ENCODE measurements around the gene BCL2.

The BCL2 gene

DNA sequence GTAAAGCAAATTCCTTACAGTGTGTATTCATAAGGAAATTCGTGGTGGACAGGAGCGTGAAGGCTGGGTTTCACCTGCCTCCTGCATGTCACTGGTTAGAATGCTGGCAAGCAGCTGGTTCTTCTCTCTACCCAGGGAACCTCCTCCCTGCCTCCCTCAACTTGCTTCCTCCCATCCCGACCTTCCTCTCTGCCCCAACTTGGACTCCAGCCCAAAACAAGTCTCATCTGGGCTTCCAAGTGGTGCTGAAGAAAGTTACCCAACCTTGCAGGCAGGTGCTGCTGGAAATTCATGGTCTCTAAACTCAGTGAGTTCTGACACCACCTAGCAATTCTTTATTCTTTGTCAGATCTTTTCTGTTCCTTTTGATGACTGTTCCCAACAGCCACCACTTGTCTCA is 184.5 kb downstream of the BCL2 start:
- DNase-seq, result no peak

DNA sequence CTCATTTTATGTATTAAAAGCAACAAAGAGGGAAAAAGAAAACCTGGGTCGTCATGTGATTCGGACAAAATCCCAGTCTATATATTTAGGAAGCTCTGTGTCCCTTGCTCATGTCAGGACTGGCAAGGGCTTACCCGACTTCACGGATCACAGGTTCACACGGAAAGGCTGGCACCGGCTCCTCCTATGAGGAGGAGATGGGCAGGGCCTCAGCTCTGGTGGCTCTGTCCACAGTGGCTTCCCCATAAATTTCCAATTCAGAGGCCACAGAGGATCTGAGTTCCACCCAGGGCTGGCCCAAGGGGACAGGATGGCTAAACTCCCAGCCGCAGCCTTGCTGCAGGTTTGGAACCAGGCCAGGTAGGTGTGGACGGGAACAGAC is 186.8 kb downstream of the BCL2 start:
- DNase-seq, result no peak

DNA sequence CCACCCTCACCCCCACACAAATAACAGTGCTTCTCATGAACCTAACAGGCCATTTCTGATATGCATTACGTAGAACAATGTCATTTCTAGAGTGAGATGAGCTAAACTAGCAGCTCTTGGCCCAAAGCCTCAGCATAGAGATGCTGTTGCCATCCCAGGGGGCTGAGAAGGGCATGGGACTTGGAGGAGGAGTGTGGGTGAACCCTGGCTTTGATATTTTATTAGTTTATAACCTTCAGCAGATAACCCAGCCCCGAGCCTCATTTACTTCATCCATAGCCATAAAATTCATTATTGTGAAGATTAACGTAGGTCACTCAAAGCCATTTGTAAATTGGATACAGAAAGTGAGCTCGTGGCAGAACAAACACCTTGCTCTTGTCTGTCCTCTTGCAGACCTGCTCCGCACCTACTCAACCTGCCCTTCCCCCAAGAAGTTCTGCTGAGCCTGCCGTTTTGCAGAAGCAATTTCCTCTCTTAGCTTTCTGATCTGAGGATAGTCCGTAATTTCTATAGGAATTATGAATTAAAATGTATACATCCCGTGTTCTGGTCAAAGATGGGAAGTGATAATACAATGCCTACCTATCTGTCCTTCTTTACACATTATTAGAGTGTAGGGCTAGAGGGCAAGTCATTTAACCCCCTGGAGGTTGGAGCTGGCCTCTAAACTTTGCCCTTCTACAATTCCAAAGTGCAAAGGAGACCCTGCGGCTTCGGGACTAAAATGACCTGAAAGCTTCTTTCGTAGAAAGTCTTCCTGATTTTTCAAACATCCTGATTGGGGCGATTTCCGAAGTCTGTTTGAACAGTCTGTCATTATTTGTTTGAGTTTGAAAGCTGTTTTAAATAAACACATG is 187.4 kb downstream of the BCL2 start:
- no peak for DNase-seq

DNA sequence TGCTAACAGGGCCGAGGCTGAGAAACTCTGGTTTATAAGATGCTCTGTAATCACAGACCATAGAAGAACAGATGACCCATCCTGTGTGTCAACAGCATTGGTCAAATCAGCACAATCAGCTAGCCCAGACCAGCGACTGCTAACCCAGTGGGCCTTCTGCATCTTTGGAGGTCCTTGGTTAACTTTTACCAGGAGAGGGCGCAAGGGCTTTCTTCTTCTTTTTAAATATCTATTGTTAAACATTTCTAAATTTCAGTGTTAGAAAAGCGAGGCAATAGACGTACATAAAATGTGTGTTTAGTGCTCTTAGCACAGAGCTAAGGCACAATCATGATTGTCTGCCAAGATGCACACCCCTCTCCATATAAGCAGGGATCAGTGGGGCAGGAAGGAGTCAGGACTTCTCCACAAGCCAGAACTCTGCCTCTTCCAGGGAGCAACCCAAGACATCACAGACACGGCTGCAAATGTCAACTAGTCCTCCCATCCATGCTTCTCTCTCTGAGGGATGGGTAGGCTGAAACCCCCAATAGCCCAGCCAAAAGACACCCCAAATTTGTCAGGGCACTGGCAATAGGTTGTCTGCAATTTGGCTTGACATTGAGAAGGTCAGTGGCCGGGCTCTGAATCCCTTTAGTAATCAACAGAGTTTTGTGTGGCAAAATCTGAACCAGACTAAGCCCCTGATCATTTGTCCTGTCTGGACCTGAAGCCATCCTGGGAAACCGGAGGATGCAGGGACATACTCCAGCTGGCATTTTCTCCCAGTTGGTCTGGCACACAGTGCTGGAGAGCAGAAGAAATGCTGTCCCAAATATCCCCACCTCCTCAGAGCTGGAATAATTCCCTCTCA is 188.2 kb downstream of the BCL2 start:
- no peak for DNase-seq

DNA sequence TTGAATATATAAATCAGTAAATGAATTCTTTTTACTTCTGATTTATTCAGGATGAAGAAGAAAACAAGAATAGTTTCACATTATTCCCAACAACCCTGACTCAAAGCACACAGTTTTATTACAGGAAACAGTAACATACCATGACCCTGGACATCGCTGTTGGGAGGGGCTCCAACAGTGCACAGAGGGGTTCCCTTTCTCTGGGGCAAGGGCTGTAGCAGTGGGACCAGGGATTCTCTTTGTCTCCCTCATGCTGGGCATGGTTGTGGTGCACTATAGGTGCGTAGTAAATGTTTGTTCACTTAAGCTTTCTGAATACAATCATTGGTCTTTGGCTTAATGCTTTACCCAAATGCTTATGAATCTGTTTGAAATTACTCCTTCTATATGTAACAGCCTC is 189.4 kb downstream of the BCL2 start:
- no peak for DNase-seq

DNA sequence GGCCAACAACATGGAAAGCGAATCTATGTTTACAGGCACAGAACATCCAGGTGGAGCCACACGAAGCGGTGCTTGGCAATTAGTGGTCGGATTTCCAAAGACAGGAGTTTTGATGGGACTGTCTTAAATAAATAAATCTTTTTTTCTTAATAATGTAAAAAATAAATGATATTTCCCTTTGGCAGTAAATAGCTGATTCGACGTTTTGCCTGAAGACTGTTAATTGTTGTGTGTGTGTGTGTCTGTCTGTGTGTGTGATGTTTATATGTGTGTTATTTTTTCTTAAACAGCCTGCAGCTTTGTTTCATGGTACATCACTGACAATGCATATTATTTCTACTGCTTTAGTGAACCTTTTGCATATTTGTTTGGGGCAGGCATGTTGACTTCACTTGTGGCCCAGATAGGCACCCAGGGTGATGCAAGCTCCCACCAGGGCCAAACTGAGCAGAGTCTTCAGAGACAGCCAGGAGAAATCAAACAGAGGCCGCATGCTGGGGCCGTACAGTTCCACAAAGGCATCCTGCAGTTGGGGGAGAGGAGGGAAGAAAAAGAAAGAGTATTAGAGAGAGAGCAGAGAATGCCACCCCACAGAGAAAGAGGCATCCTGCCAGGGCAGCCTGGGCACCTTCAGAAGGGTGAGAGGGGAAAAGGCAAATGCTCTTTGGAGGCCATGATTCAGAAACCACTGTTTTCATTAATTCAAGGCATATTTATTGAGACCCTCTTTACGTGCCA is 191.2 kb downstream of the BCL2 start:
- DNase-seq, result no peak

DNA sequence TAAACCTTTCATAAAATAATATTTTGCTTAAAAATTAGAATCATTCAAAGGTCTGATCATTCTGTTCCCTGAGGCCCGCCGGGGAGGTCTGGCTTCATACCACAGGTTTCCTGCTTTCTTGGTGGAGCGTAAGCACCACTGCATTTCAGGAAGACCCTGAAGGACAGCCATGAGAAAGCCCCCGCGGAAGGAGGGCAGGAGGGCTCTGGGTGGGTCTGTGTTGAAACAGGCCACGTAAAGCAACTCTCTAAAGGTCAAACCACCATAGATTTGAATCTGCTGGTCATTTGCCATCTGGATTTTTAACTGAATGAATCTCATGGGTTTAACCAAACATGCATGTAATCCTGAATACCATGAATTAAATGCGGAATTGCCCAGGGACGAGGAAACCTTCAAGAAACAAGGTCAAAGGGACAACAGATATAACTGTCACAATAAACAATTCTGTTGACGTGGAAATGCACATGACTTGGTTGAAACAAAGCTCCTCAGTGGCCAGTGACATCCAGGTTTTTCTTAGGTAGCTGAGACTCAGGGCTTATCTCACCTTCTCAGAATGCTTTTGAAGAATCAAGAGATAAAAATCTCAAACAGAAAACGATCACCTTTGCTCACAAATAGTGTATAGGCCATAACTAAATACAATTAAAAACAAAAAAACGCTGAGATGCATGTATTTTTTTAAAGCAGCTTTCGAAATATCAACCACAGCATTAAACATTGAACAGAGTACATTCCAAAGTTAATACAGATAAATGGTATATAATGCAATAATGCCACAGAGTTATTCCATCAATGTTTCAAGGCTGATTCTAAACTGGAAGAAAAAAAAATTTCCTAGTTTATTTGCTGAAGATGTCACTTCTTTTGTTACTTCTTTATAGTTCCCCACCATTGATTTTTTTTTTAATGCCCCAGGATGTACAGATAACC is 193.2 kb downstream of the BCL2 start:
- DNase-seq, result no peak

DNA sequence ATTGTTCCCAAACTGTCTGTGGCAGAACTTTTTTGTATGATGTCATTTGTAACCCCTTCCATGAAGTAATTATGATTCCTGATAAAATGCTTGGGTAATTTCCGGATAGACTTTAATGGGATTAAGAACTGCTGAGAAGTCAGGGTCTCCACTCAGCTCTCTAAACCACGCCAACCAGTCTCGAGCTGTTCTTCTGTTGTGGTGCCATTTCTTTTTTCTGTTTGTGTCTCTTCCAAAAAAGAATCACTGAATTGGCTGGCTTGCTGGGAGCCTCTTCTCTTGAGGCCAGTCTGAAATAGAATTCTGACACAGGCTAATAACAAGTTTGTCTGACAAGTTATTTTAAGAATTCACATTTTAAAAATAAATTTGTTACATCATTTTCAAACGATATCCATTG is 198.9 kb downstream of the BCL2 start:
- DNase-seq, result no peak

DNA sequence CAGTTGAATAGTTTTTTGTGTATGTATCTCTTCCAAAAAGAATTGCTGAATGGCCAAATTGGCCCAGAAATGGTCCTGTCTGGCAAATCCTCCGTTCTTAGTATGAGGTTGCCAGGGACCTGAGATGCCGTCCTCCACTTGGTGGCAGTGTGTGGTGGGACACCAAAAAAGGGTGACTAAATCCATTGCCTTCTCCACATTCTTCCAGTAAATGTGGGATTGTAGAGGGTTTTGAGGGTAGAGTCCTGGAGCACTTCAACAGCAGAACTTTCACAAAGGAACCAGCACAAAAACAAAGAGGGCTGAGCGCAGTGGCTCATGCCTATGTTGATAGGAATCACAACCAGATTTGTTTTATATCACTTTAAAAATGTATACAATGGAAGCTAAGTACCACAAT is 199.9 kb downstream of the BCL2 start:
- no peak for DNase-seq

DNA sequence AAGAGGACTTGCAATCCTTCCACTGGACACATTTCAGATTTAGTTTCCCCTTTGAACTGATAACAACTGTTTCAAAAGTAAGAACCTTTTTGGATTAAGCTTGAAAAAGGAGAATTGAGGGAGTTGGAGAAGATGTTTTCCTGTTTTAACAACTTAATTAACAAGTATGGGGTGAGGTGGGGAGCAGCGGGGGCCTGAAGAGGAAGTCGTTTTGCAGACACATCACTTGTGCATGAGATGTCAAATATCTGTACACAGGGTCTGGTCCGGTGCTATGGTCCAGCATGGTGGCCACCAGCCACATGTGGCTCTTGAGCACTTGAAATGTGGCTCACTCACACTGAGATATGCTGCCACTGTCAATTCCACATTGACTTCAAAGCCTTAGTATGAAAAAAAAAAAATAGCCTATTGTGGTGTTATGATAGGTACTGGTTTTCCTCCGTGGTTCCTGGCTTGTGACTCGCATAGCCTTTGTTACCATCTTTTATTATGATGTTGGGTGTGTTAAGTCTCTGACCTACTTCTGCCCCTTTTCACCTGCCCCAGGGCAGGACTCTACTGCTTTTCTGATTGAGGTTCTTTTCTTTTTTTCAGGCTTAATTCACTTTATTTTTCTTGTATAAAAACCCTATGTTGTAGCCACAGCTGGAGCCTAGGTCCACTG is 205.5 kb downstream of the BCL2 start:
- DNase-seq, result no peak

DNA sequence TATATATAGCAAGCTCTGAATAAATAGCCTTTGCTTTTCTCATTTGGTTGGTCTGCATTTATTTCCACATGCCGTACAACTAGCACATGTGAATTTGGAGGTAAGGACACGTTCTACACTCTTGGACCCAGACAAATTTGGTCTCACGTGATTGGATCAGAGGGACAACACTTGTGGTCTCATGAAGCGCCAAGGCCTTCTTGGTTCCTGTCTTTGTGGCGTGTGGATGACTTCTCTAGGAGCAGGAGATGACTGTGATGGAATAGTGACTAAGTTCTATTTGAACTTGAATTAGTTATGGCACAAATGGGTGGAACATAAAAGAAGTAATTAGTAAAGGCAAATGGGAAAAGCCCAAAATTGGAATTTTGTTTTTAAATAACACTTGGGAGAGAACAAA is 206.9 kb downstream of the BCL2 start:
- no peak for DNase-seq

DNA sequence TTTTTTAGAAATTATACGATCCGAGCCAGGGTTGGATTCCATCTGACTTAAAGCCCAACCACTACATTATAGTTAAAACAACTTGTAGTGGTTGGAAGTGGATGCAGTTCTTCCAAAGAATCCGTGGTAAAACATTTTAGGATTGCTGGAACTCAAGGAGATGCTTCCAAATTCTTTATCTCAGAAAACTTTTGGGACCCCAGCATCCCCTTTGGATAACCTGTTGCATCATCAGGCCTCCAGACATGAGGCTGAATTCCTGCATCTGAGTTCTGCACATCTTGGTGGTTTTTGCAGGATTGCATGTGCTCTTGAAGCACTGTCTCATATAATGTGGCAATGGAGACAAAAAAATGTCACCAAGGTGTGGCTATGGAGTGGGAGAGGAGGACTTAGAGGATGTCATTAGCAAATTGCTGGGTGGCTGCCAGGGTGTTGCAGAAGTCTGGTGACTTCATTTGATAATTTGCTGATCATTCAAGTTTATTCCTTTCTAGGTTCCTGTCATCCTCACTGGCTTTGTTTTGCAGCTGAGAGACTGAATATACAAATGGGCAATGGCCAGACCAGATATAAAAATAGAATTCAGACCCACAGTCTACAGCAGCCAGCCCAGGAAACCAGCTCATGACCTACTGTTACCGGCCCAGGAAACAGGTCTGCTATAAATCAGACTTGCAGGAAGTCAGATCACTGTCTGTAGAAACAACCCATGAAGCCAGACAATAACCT is 207.7 kb downstream of the BCL2 start:
- DNase-seq, result no peak

DNA sequence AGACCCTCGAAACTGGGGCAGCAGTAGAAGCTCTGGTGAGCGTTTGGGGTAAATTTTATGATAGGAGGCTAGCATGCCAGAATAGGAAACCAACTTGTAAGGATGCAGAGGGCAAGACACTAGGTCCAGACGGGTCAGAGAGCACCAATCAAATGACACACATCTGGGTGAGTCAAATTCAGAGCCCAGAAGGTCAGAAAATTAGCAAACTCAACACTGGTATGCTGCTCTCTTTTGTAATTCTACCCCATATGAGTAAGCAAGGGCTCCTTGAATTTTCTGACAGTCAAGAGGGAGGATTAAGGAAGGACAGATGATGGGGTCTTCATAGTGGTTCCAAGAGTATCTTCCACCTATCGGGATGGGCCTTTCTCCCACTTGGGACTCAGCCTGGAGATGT is 209.8 kb downstream of the BCL2 start:
- DNase-seq, result no peak

DNA sequence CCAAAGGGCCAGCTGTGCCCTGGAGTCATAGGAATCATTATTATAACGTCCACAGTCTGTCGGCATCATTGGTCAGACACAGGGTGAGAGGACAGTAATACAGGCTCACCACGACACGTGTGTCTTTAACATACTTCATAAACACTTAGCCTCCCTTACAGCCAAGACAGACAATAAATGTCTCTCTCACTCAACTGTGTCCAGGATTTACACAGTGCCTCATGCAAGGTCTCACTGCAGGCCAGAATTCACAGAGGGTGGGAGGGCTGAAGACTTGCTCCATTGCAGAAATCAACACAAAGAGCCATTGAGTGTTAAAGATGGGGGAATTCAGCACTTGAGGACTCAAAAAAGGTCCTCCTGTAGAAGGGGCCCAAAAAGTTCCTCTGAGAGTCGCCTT is 210.5 kb downstream of the BCL2 start:
- no peak for DNase-seq

DNA sequence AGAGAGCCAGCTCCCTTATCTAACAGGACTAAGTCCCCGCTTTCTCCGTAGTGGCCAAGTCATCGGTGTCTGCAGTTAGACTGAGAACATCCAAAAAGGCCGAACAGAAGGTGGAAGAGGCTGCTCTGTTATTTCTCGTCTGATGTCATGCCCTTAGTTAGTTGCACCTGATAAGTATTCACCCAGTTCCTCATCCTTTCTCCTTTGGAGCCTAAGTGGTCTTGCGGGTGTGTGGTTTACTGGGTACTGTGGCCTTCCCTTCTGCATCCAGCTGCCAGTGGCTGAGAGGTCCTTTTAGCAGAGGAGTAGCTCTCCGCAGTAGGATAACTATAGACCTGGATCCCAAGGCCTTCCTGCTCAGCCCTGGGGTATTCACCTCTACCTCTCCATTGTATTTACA is 211.6 kb downstream of the BCL2 start:
- no peak for DNase-seq

DNA sequence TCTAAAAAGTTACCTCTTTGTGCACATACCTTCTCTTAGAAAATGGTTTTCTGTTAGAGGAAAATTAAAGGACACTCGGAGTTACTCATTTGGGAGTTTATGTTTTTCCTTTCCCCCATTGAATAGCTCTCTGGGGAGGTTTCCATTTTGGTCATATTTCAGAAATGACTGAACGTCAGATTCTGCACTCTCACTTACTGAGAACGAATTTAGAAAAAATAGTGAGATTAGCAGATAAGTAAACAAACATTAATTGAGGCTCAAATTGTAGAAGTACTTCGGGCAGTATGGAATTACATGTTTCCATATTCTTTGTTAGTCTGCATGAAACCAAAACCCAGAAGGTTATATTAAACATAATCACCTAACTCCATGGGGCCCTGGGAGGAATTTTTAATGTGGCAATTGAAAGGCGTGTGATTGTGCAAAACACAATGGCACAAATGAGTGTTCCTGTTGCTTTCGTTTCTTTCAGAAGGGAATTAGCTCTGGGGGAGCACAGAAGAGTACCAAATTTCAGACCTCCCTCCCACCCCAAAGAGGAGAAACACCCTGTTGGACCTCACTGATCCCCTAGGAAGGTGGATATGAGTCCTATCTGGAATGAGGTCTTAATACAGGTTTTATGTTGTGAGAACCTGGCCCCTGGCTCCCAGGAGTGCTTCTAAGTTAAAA is 212.3 kb downstream of the BCL2 start:
- DNase-seq, result no peak

DNA sequence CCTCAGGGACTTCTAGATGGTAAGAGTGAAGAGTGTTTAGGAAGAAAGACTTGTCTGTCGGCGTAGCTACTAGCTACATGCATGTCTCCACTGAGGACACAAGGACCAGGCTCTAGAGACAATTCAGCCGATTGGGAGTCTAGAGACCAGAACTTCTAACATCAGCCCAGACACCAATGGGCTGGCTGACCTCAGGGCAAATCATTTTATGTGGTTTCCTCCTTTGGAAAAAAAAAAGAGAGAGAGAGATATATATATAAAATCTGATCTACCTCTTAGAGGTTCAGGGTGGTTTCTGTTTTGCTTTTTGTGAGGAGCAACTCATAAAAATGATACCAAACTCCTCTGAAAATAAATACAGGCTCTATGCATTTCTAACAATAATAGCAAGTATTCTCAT is 212.8 kb downstream of the BCL2 start:
- DNase-seq, result no peak

DNA sequence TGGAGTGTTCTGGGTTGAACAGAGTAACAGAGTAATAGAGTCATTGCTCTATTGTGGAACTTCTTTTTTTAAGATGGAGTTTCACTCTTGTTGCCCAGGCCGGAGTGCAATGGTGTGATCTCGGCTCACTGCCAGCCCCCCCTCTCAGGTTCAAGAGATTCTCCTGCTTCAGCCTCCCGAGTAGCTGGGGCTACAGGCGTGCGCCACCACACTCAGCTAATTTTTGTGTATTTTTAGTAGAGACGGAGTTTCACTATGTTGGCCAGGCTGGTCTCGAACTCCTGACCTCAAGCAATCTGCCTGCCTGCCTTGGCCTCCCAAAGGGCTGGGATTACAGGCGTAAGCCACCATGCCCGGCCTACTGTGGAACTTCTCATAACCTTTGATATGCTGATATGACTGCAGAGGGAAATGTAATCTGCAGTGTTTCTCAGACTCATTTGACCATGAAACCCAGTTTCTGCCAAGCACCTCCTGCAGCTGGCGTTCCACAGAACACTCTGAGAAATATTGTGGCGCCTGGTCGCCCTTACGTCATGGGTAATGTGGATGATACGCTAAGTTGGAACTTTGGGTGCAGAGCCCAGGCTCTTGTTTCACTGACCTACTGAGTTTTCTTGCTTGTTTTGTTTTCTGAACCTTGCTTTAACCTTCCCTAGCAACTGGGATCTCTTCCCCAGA is 213.8 kb downstream of the BCL2 start:
- no peak for DNase-seq

DNA sequence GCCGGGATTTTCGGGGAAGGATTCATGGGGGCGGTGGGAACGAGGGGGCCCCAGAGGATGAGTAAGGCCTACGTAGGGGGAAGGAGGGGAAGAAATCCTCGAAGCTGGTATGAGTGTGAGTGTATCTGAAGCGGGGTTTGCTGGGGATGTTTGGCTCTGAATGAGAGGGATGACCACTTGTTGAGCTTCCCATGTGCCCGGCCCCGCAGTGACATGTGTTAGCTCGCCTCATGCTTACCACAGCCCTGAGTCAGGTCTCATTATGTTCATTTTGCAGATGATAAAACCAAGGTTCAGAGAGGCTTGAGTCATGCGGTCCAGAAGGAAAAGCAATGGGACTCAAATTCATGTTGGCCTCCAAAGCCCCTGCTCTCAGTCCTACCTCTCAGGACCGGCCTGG is 214.7 kb downstream of the BCL2 start:
- DNase-seq, result no peak

All from activated CD4-positive, CD25-positive, alpha-beta regulatory T cell treated with anti-CD3 and anti-CD28 coated beads, Interleukin-2, amount 50 U/mL, for 72 hours (primary cell).